HepG2 (cell line): ENCODE data around the gene FTL. TPM values are rescaled to one million over a fixed set of nuclear protein-coding genes. Genes with fewer than 3 reads are reported as not detected.
A peak's percentile ranks its signal among the peaks of the same experiment; 100 is the strongest.

Source experiments
- ASH2L ChIP-seq: fragments of 300-600, 200-600 bp; sonication (generic); IDR thresholded peaks from 2 replicates; pipeline ENCODE4 v1.7.0; 2017; ENCODE audit warnings: low read depth, mild to moderate bottlenecking, moderate library complexity, mixed read lengths, low read length; ENCODE audit not compliant: insufficient read length
- EHMT2 ChIP-seq: fragments of 200-600 bp; sonication (generic); IDR thresholded peaks from 2 replicates; pipeline ENCODE4 v1.7.0; 2017; ENCODE audit warnings: antibody characterized with exemption, low read depth, low read length, borderline replicate concordance
- ERF ChIP-seq: IDR thresholded peaks from 2 replicates; pipeline ENCODE4 v1.6.1; 2018; ENCODE audit warnings: missing biosample characterization, missing genetic modification reagents
- FOSL1 ChIP-seq: sonication (generic); formaldehyde crosslinking; IDR thresholded peaks from 2 replicates; pipeline ENCODE4 v1.9.0; 2021; ENCODE audit warnings: missing genetic modification reagents, borderline replicate concordance
- HMGXB3 ChIP-seq: sonication (generic); formaldehyde crosslinking; IDR thresholded peaks from 2 replicates; pipeline ENCODE4 v1.4.0; 2020; ENCODE audit warnings: missing genetic modification reagents, borderline replicate concordance
- JUNB ChIP-seq: sonication (generic); formaldehyde crosslinking; IDR thresholded peaks from 2 replicates; pipeline ENCODE4 v1.8.0; 2022; ENCODE audit warnings: missing genetic modification reagents, mild to moderate bottlenecking, borderline replicate concordance
- LCORL ChIP-seq, 2 experiments: fragments of 450-650 bp in 1 of 2; sonication (generic) in 1 of 2; formaldehyde crosslinking in 1 of 2; IDR thresholded peaks; 2 replicates each; pipeline versions ENCODE4 v1.5.0 to v1.6.1; 2017 to 2020; ENCODE audit warnings: antibody characterized with exemption in 1 of 2, missing genetic modification reagents in 1 of 2
- NR1H2 ChIP-seq: sonication (generic); formaldehyde crosslinking; IDR thresholded peaks from 2 replicates; pipeline ENCODE4 v1.8.1; 2022; ENCODE audit warnings: low read depth, missing genetic modification reagents, borderline replicate concordance
- PCBP2 ChIP-seq: fragments of 200-400 bp; formaldehyde crosslinking; optimal IDR thresholded peaks from 2 replicates; pipeline ENCODE3; 2018; ENCODE audit warnings: low read length, low read depth; ENCODE audit not compliant: poor library complexity, severe bottlenecking
- RARG ChIP-seq: sonication (generic); formaldehyde crosslinking; IDR thresholded peaks from 2 replicates; pipeline ENCODE4 v1.4.0; 2020; ENCODE audit warnings: low read depth, mild to moderate bottlenecking, missing genetic modification reagents
- RCOR2 ChIP-seq: IDR thresholded peaks from 2 replicates; pipeline ENCODE4 v1.6.1; 2016; ENCODE audit warnings: missing biosample characterization, missing genetic modification reagents
- REST ChIP-seq, 2 experiments: IDR thresholded peaks; 2 replicates each; pipeline ENCODE4 v1.6.1; 2011 to 2012; ENCODE audit warnings: low read length in 2 of 2, borderline replicate concordance in 1 of 2, low read depth in 1 of 2, mild to moderate bottlenecking in 1 of 2, moderate library complexity in 1 of 2
- ZFP37 ChIP-seq: sonication (generic); formaldehyde crosslinking; IDR thresholded peaks from 2 replicates; pipeline ENCODE4 v1.4.0; 2020; ENCODE audit warnings: missing genetic modification reagents, borderline replicate concordance
- ZNF205 ChIP-seq: IDR thresholded peaks from 2 replicates; pipeline ENCODE4 v1.6.1; 2018; ENCODE audit warnings: missing biosample characterization, missing genetic modification reagents
- ZNF616 ChIP-seq: sonication (generic); formaldehyde crosslinking; IDR thresholded peaks from 2 replicates; pipeline ENCODE4 v1.5.0; 2020; ENCODE audit warnings: low read depth, mild to moderate bottlenecking, missing genetic modification reagents
- ZNF709 ChIP-seq: sonication (generic); formaldehyde crosslinking; IDR thresholded peaks from 2 replicates; pipeline ENCODE4 v1.5.0; 2020; ENCODE audit warnings: mild to moderate bottlenecking, missing genetic modification reagents
- ZNF891 ChIP-seq: sonication (generic); formaldehyde crosslinking; IDR thresholded peaks from 2 replicates; pipeline ENCODE4 v1.5.0; 2020; ENCODE audit warnings: mild to moderate bottlenecking, missing genetic modification reagents
- polyA plus RNA-seq, 8 experiments: library from polyadenylated mRNA; depleted of rRNA in 3 of 8; stranded (reverse) in 7 of 8; unstranded in 1 of 8; fragments of >200 nt; fragmentation: Illumina TruSeq in 4 of 8; extraction: Trizol in 4 of 8; gene quantifications; 2 replicates each; pipeline versions ENCODE4 v1.2.1 to v1.2.3, GENCODE V29; 2011 to 2016; ENCODE audit warnings: low read depth in 4 of 8, missing spikeins in 1 of 8, mixed read lengths in 1 of 8; ENCODE audit not compliant: insufficient read depth in 1 of 8
- total RNA-seq, 5 experiments: library from RNA; depleted of rRNA; stranded (reverse); fragments of >200 nt; fragmentation: Illumina TruSeq; extraction: Trizol; gene quantifications; 2 replicates each; pipeline ENCODE4 v1.2.3, GENCODE V29; 2016; ENCODE audit warnings: low read depth in 1 of 5
- TF ChIP-seq, protein P1 (sequence below): conservative IDR thresholded peaks from 2 replicates; pipeline ENCODE4 v1.6.1; 2018; ENCODE audit warnings: missing genetic modification reagents
- TF ChIP-seq, protein P2 (sequence below): sonication (generic); formaldehyde crosslinking; IDR thresholded peaks from 2 replicates; pipeline ENCODE4 v1.8.1; 2023; ENCODE audit warnings: missing genetic modification reagents, mild to moderate bottlenecking, borderline replicate concordance

The FTL gene
- total and polyA plus RNA-seq, 2 of the 13 experiments (the other 11 are each of a cell fraction or from before 2014, with no cell fraction given), result 2,721 to 8,800 TPM

DNA sequence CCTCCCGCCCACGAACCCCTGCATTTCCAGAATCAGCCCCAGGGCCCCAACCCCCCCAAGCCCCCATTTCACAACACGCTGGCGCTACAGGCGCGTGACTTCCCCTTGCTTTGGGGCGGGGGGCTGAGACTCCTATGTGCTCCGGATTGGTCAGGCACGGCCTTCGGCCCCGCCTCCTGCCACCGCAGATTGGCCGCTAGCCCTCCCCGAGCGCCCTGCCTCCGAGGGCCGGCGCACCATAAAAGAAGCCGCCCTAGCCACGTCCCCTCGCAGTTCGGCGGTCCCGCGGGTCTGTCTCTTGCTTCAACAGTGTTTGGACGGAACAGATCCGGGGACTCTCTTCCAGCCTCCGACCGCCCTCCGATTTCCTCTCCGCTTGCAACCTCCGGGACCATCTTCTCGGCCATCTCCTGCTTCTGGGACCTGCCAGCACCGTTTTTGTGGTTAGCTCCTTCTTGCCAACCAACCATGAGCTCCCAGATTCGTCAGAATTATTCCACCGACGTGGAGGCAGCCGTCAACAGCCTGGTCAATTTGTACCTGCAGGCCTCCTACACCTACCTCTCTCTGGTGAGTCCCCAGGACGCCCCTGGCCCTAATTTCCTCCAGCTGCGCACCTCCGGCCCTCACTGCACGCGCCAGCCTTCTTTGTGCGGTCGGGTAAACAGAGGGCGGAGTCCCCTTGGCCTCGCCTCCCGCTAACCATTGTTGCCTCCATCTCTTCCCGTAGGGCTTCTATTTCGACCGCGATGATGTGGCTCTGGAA lies at the start of gene FTL (continued):
- peak; percentile 80; the same call in 1 of the 2 replicates for TF ChIP-seq HMGXB3 (CRISPR knock-in tag)
- TF ChIP-seq FOSL1 (CRISPR knock-in tag), result no peak
- peak; percentile 71; the same call in 1 of the 2 replicates for TF ChIP-seq ZNF709 (CRISPR knock-in tag)
- TF ChIP-seq LCORL (IDR thresholded peaks at IDR 0.05), result no peak
- TF ChIP-seq LCORL (CRISPR knock-in tag; IDR thresholded peaks at IDR 0.05), result no peak
- peak; percentile 89 for TF ChIP-seq ZNF205 (CRISPR knock-in tag)
- TF ChIP-seq, protein P1, sequence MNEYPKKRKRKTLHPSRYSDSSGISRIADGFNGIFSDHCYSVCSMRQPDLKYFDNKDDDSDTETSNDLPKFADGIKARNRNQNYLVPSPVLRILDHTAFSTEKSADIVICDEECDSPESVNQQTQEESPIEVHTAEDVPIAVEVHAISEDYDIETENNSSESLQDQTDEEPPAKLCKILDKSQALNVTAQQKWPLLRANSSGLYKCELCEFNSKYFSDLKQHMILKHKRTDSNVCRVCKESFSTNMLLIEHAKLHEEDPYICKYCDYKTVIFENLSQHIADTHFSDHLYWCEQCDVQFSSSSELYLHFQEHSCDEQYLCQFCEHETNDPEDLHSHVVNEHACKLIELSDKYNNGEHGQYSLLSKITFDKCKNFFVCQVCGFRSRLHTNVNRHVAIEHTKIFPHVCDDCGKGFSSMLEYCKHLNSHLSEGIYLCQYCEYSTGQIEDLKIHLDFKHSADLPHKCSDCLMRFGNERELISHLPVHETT (CRISPR knock-in tag), result peak; percentile 68; the same call in 1 of the 2 replicates
- TF ChIP-seq EHMT2, result no peak
- TF ChIP-seq NR1H2 (CRISPR knock-in tag), result peak; percentile 72; the same call in 1 of the 2 replicates
- peak in 1 of 2 experiments; percentile 80; a peak in 2 of 4 replicates for TF ChIP-seq REST (IDR thresholded peaks at IDR 0.05; ENCODE audit: borderline replicate concordance in 1 of 2, low read depth in 1 of 2, low read length in 2 of 2)
- peak; percentile 40 for TF ChIP-seq ASH2L
- TF ChIP-seq PCBP2, result no peak
- TF ChIP-seq JUNB (CRISPR knock-in tag), result peak; percentile 81; the same call in 1 of the 2 replicates
- peak; percentile 46 for TF ChIP-seq ZNF891
- no peak for TF ChIP-seq ZNF616 (CRISPR knock-in tag)
- no peak for TF ChIP-seq RARG (CRISPR knock-in tag)
- TF ChIP-seq ZFP37 (CRISPR knock-in tag), result peak; percentile 97; the same call in 1 of the 2 replicates
- no peak for TF ChIP-seq RCOR2 (CRISPR knock-in tag)
- TF ChIP-seq ERF (CRISPR knock-in tag), result peak; percentile 98
- TF ChIP-seq, protein P2, sequence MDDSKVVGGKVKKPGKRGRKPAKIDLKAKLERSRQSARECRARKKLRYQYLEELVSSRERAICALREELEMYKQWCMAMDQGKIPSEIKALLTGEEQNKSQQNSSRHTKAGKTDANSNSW (CRISPR knock-in tag), result 0 out of 2 replicates have a peak, but pooled peaks have one; percentile 27
